HEK293 (cell line): ENCODE measurements around the gene POLR3E.

Experiments used
- EGR2 ChIP-seq: fragments of 450-650 bp; formaldehyde crosslinking; IDR thresholded peaks from 2 replicates; pipeline ENCODE4 v1.5.1; 2016; ENCODE audit warnings: low read depth, missing biosample characterization, missing genetic modification characterization
- ELK4 ChIP-seq: IDR thresholded peaks from 2 replicates; pipeline ENCODE4 v1.6.1; 2011; ENCODE audit warnings: mild to moderate bottlenecking, low read depth, low read length, borderline replicate concordance
- FEZF1 ChIP-seq: fragments of 450-650 bp; formaldehyde crosslinking; IDR thresholded peaks from 2 replicates; pipeline ENCODE4 v1.5.1; 2016; ENCODE audit warnings: missing biosample characterization, missing genetic modification characterization
- GFI1B ChIP-seq: fragments of 450-650 bp; formaldehyde crosslinking; IDR thresholded peaks from 2 replicates; pipeline ENCODE4 v1.5.1; 2016; ENCODE audit warnings: missing biosample characterization, missing genetic modification characterization
- MEIS1 ChIP-seq: sonication (generic); formaldehyde crosslinking; IDR thresholded peaks from 2 replicates; pipeline ENCODE4 v1.8.1; 2022; ENCODE audit warnings: missing genetic modification reagents, mild to moderate bottlenecking, borderline replicate concordance
- RBAK ChIP-seq: fragments of 450-650 bp; formaldehyde crosslinking; IDR thresholded peaks from 2 replicates; pipeline ENCODE4 v1.5.1; 2016; ENCODE audit warnings: missing biosample characterization, missing genetic modification characterization
- SALL2 ChIP-seq: fragments of 450-650 bp; formaldehyde crosslinking; IDR thresholded peaks from 2 replicates; pipeline ENCODE4 v1.5.0; 2017; ENCODE audit warnings: missing biosample characterization, mild to moderate bottlenecking, missing genetic modification characterization, borderline replicate concordance
- SP3 ChIP-seq: fragments of 450-650 bp; formaldehyde crosslinking; IDR thresholded peaks from 2 replicates; pipeline ENCODE4 v1.5.1; 2016; ENCODE audit warnings: missing biosample characterization, missing genetic modification characterization
- ZBTB11 ChIP-seq: fragments of 450-650 bp; formaldehyde crosslinking; conservative IDR thresholded peaks from 2 replicates; pipeline ENCODE4 v1.5.1; 2016; ENCODE audit warnings: low read depth, missing biosample characterization, missing genetic modification characterization
- ZFHX2 ChIP-seq: fragments of 450-650 bp; formaldehyde crosslinking; conservative IDR thresholded peaks from 2 replicates; pipeline ENCODE4 v1.5.1; 2016; ENCODE audit warnings: missing biosample characterization, missing genetic modification characterization
- ZNF16 ChIP-seq: fragments of 450-650 bp; formaldehyde crosslinking; IDR thresholded peaks from 2 replicates; pipeline ENCODE4 v1.5.1; 2016; ENCODE audit warnings: low read depth, missing biosample characterization, missing genetic modification characterization
- ZNF211 ChIP-seq: fragments of 450-650 bp; formaldehyde crosslinking; IDR thresholded peaks from 2 replicates; pipeline ENCODE4 v1.5.1; 2016; ENCODE audit warnings: low read depth, missing biosample characterization, missing genetic modification characterization
- ZNF221 ChIP-seq: fragments of 450-650 bp; formaldehyde crosslinking; IDR thresholded peaks from 2 replicates; pipeline ENCODE4 v1.5.1; 2017; ENCODE audit warnings: missing biosample characterization, missing genetic modification characterization, borderline replicate concordance
- ZNF473 ChIP-seq: fragments of 450-650 bp; formaldehyde crosslinking; IDR thresholded peaks from 2 replicates; pipeline ENCODE4 v1.5.1; 2017; ENCODE audit warnings: missing biosample characterization, missing genetic modification characterization
- ZNF521 ChIP-seq: fragments of 450-650 bp; formaldehyde crosslinking; IDR thresholded peaks from 2 replicates; pipeline ENCODE4 v1.5.1; 2017; ENCODE audit warnings: missing biosample characterization, mild to moderate bottlenecking, missing genetic modification characterization
- ZNF530 ChIP-seq: fragments of 450-650 bp; formaldehyde crosslinking; IDR thresholded peaks from 2 replicates; pipeline ENCODE4 v1.5.1; 2016; ENCODE audit warnings: low read depth, missing biosample characterization, missing genetic modification characterization
- ZNF571 ChIP-seq: fragments of 450-650 bp; formaldehyde crosslinking; IDR thresholded peaks from 2 replicates; pipeline ENCODE4 v1.5.0; 2017; ENCODE audit warnings: missing biosample characterization, missing genetic modification characterization
- ZNF596 ChIP-seq: fragments of 450-650 bp; IDR thresholded peaks from 2 replicates; pipeline ENCODE4 v1.5.0; 2018; ENCODE audit warnings: missing biosample characterization, mild to moderate bottlenecking, missing genetic modification characterization, moderate library complexity
- ZNF621 ChIP-seq: fragments of 450-650 bp; formaldehyde crosslinking; IDR thresholded peaks from 2 replicates; pipeline ENCODE4 v1.5.1; 2017; ENCODE audit warnings: missing biosample characterization, missing genetic modification characterization
- ZNF623 ChIP-seq: fragments of 450-650 bp; formaldehyde crosslinking; IDR thresholded peaks from 2 replicates; pipeline ENCODE4 v1.5.1; 2016; ENCODE audit warnings: missing biosample characterization, missing genetic modification characterization
- ZNF747 ChIP-seq: fragments of 450-650 bp; formaldehyde crosslinking; IDR thresholded peaks from 2 replicates; pipeline ENCODE4 v1.5.1; 2016; ENCODE audit warnings: missing biosample characterization, missing genetic modification characterization
- ZNF768 ChIP-seq: fragments of 450-650 bp; formaldehyde crosslinking; IDR thresholded peaks from 2 replicates; pipeline ENCODE4 v1.5.1; 2018; ENCODE audit warnings: missing biosample characterization, mild to moderate bottlenecking, missing genetic modification characterization
- ZSCAN23 ChIP-seq: fragments of 450-650 bp; formaldehyde crosslinking; IDR thresholded peaks from 2 replicates; pipeline ENCODE4 v1.5.1; 2016; ENCODE audit warnings: missing biosample characterization, missing genetic modification characterization
- TF ChIP-seq, protein P1 (sequence below): fragments of 450-650 bp; formaldehyde crosslinking; optimal IDR thresholded peaks from 2 replicates; pipeline ENCODE3; 2016; ENCODE audit warnings: missing biosample characterization, mild to moderate bottlenecking, missing genetic modification characterization
- TF ChIP-seq, protein P2 (sequence below): fragments of 450-650 bp; formaldehyde crosslinking; IDR thresholded peaks from 2 replicates; pipeline ENCODE4 v1.5.1; 2016; ENCODE audit warnings: missing biosample characterization, missing genetic modification characterization
- TF ChIP-seq, protein P3 (sequence below): fragments of 450-650 bp; formaldehyde crosslinking; IDR thresholded peaks from 2 replicates; pipeline ENCODE4 v1.5.1; 2016; ENCODE audit warnings: missing biosample characterization, missing genetic modification characterization
- TF ChIP-seq, protein P4 (sequence below): fragments of 450-650 bp; formaldehyde crosslinking; IDR thresholded peaks from 2 replicates; pipeline ENCODE4 v1.5.0; 2017; ENCODE audit warnings: missing biosample characterization, missing genetic modification characterization, borderline replicate concordance

The POLR3E gene

GRCh38 chr16:22297871-22298733 is 893 bp downstream of the POLR3E start (continued):
- TF ChIP-seq, protein P1, sequence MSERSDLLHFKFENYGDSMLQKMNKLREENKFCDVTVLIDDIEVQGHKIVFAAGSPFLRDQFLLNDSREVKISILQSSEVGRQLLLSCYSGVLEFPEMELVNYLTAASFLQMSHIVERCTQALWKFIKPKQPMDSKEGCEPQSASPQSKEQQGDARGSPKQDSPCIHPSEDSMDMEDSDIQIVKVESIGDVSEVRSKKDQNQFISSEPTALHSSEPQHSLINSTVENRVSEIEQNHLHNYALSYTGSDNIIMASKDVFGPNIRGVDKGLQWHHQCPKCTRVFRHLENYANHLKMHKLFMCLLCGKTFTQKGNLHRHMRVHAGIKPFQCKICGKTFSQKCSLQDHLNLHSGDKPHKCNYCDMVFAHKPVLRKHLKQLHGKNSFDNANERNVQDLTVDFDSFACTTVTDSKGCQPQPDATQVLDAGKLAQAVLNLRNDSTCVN (tag by site-specific recombination): no peak
- no peak for TF ChIP-seq ELK4
- TF ChIP-seq, protein P2, sequence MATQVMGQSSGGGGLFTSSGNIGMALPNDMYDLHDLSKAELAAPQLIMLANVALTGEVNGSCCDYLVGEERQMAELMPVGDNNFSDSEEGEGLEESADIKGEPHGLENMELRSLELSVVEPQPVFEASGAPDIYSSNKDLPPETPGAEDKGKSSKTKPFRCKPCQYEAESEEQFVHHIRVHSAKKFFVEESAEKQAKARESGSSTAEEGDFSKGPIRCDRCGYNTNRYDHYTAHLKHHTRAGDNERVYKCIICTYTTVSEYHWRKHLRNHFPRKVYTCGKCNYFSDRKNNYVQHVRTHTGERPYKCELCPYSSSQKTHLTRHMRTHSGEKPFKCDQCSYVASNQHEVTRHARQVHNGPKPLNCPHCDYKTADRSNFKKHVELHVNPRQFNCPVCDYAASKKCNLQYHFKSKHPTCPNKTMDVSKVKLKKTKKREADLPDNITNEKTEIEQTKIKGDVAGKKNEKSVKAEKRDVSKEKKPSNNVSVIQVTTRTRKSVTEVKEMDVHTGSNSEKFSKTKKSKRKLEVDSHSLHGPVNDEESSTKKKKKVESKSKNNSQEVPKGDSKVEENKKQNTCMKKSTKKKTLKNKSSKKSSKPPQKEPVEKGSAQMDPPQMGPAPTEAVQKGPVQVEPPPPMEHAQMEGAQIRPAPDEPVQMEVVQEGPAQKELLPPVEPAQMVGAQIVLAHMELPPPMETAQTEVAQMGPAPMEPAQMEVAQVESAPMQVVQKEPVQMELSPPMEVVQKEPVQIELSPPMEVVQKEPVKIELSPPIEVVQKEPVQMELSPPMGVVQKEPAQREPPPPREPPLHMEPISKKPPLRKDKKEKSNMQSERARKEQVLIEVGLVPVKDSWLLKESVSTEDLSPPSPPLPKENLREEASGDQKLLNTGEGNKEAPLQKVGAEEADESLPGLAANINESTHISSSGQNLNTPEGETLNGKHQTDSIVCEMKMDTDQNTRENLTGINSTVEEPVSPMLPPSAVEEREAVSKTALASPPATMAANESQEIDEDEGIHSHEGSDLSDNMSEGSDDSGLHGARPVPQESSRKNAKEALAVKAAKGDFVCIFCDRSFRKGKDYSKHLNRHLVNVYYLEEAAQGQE (tag by site-specific recombination): peak; percentile 27; the same call in 1 of the 2 replicates
- no peak for TF ChIP-seq FEZF1 (tag by site-specific recombination)
- TF ChIP-seq GFI1B (tag by site-specific recombination): peak; percentile 47; the same call in 1 of the 2 replicates
- peak; percentile 87 for TF ChIP-seq ZSCAN23 (tag by site-specific recombination)
- TF ChIP-seq, protein P3, sequence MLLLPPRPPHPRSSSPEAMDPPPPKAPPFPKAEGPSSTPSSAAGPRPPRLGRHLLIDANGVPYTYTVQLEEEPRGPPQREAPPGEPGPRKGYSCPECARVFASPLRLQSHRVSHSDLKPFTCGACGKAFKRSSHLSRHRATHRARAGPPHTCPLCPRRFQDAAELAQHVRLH (tag by site-specific recombination): peak; percentile 85
- TF ChIP-seq MEIS1 (CRISPR knock-in tag): no peak
- TF ChIP-seq ZNF623 (tag by site-specific recombination): peak; percentile 31; the same call in 1 of the 2 replicates
- no peak for TF ChIP-seq ZNF747 (tag by site-specific recombination)
- no peak for TF ChIP-seq ZFHX2
- no peak for TF ChIP-seq ZNF521 (tag by site-specific recombination)
- TF ChIP-seq ZNF473: no peak
- TF ChIP-seq ZNF768 (tag by site-specific recombination): 0 out of 2 replicates have a peak, but pooled peaks have one; percentile 54
- peak; percentile 6 for TF ChIP-seq SP3 (tag by site-specific recombination)
- TF ChIP-seq ZNF571 (tag by site-specific recombination): no peak
- no peak for TF ChIP-seq ZNF596 (tag by site-specific recombination)
- no peak for TF ChIP-seq ZNF621 (tag by site-specific recombination)
- TF ChIP-seq ZNF16 (tag by site-specific recombination): no peak
- TF ChIP-seq, protein P4, sequence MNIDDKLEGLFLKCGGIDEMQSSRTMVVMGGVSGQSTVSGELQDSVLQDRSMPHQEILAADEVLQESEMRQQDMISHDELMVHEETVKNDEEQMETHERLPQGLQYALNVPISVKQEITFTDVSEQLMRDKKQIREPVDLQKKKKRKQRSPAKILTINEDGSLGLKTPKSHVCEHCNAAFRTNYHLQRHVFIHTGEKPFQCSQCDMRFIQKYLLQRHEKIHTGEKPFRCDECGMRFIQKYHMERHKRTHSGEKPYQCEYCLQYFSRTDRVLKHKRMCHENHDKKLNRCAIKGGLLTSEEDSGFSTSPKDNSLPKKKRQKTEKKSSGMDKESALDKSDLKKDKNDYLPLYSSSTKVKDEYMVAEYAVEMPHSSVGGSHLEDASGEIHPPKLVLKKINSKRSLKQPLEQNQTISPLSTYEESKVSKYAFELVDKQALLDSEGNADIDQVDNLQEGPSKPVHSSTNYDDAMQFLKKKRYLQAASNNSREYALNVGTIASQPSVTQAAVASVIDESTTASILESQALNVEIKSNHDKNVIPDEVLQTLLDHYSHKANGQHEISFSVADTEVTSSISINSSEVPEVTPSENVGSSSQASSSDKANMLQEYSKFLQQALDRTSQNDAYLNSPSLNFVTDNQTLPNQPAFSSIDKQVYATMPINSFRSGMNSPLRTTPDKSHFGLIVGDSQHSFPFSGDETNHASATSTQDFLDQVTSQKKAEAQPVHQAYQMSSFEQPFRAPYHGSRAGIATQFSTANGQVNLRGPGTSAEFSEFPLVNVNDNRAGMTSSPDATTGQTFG (tag by site-specific recombination): no peak
- no peak; the same call in 1 of the 2 replicates for TF ChIP-seq EGR2 (tag by site-specific recombination)
- TF ChIP-seq ZNF211 (tag by site-specific recombination): no peak
- peak; percentile 54 for TF ChIP-seq ZBTB11 (tag by site-specific recombination)
- 0 out of 2 replicates have a peak, but pooled peaks have one; percentile 34 for TF ChIP-seq ZNF221 (tag by site-specific recombination)
- no peak for TF ChIP-seq ZNF530 (tag by site-specific recombination)
- TF ChIP-seq SALL2 (tag by site-specific recombination): no peak
- no peak for TF ChIP-seq RBAK (tag by site-specific recombination)
